H1 (cell line): ENCODE measurements around the gene PREX1. TPM values are rescaled to one million over a fixed set of nuclear protein-coding genes. Genes with fewer than 3 reads are reported as not detected.

Experiments used
- CTCF ChIA-PET: fragments of 300-600 bp; sonication (Branson Sonifier 250); formaldehyde crosslinking; loops from one replicate; lab custom pipeline; 2021; ENCODE audit not compliant: partially characterized antibody; lab: Charles Lee
- POLR2A ChIA-PET: fragments of 300-600 bp; sonication (Branson Sonifier 250); formaldehyde crosslinking; loops from one replicate; lab custom pipeline; 2021; ENCODE audit warnings: inconsistent platforms; ENCODE audit not compliant: partially characterized antibody; lab: Charles Lee
- DNase-seq, 2 experiments: peaks; one replicate each; pipeline versions ENCODE4 v3.0.0 to v3.0.0-alpha.2; 2010 to 2022; ENCODE audit warnings: low spot score in 2 of 2, low read depth in 1 of 2, mixed read lengths in 1 of 2
- FAIRE-seq: peaks from 2 replicates; lab custom pipeline; 2011; peaks lifted over from hg19 to GRCh38; lab: Jason Lieb, UNC
- H2AFZ ChIP-seq: 2 replicates; pipeline ENCODE4 v1.8.1; 2012; ENCODE audit warnings: low read length, inconsistent platforms
- H2AK5ac ChIP-seq: 2 replicates; pipeline ENCODE4 v1.6.1; 2013; ENCODE audit warnings: low read depth, low read length
- H2BK120ac ChIP-seq: replicated peaks from 2 replicates; pipeline ENCODE3; 2013; ENCODE audit warnings: low read depth, low read length, inconsistent platforms
- H2BK12ac ChIP-seq: 2 replicates; pipeline ENCODE4 v1.6.1; 2013; ENCODE audit warnings: low read depth, low read length
- H2BK15ac ChIP-seq: 2 replicates; pipeline ENCODE4 v1.6.1; 2013; ENCODE audit warnings: low read length
- H2BK20ac ChIP-seq: 2 replicates; pipeline ENCODE4 v1.6.1; 2013; ENCODE audit warnings: low read length
- H2BK5ac ChIP-seq: 2 replicates; pipeline ENCODE4 v1.6.1; 2013; ENCODE audit warnings: low read depth, low read length
- H3K14ac ChIP-seq: 2 replicates; pipeline ENCODE4 v1.6.1; 2013; ENCODE audit warnings: inconsistent platforms; ENCODE audit not compliant: insufficient read length
- H3K18ac ChIP-seq: 2 replicates; pipeline ENCODE4 v1.6.1; 2013; ENCODE audit warnings: low read length; ENCODE audit errors: extremely low read depth
- H3K23ac ChIP-seq: 2 replicates; pipeline ENCODE4 v1.6.1; 2013; ENCODE audit warnings: inconsistent platforms; ENCODE audit not compliant: insufficient read length
- H3K23me2 ChIP-seq: 2 replicates; pipeline ENCODE4 v1.6.1; 2013; ENCODE audit warnings: low read depth, low read length
- H3K27ac ChIP-seq: 2 replicates; pipeline ENCODE4 v1.6.1; 2011; ENCODE audit warnings: low read depth, low read length, inconsistent platforms
- H3K27me3 ChIP-seq, 4 experiments: replicated peaks in 1 of 4; 1 replicate in 1 of 4; 2 replicates in 3 of 4; pipeline versions ENCODE4 v1.6.1 to v1.8.1; 2011 to 2013; ENCODE audit warnings: low read length in 3 of 4, mild to moderate bottlenecking in 3 of 4, inconsistent platforms in 2 of 4, mixed read lengths in 2 of 4, moderate library complexity in 1 of 4; ENCODE audit not compliant: control insufficient read depth in 3 of 4, insufficient read depth in 3 of 4; ENCODE audit errors: extremely low read depth in 1 of 4
- H3K36me3 ChIP-seq, 4 experiments: 2 replicates each; pipeline versions ENCODE4 v1.6.1 to v1.8.1; 2011 to 2013; ENCODE audit warnings: mild to moderate bottlenecking in 4 of 4, low read length in 3 of 4, moderate library complexity in 2 of 4, control low read depth in 1 of 4, inconsistent platforms in 1 of 4; ENCODE audit not compliant: insufficient read depth in 4 of 4, control insufficient read depth in 2 of 4
- H3K4ac ChIP-seq: replicated peaks from 2 replicates; pipeline ENCODE3; 2013; ENCODE audit warnings: low read length, low read depth, mixed read lengths, inconsistent platforms; ENCODE audit not compliant: insufficient read length
- H3K4me1 ChIP-seq, 4 experiments: replicated peaks in 1 of 4; 1 replicate in 1 of 4; 2 replicates in 3 of 4; pipeline versions ENCODE4 v1.6.1 to v1.8.1; 2011 to 2013; ENCODE audit warnings: low read length in 3 of 4, inconsistent platforms in 2 of 4, mixed read lengths in 1 of 4; ENCODE audit not compliant: insufficient read depth in 4 of 4, control insufficient read depth in 3 of 4
- H3K4me2 ChIP-seq, 2 experiments: 2 replicates each; pipeline versions ENCODE4 v1.6.1 to v1.8.1; 2011 to 2013; ENCODE audit warnings: low read depth in 2 of 2, low read length in 2 of 2, control low read depth in 1 of 2, inconsistent platforms in 1 of 2, mild to moderate bottlenecking in 1 of 2; ENCODE audit not compliant: insufficient read depth in 1 of 2
- H3K4me3 ChIP-seq, 4 experiments: fragments of 200-600, 300-600 bp in 1 of 4; sonication (generic), shearing (Covaris generic), sonication (Bioruptor Twin) in 1 of 4; 2 replicates each; pipeline versions ENCODE4 v1.5.1 to v1.8.1; 2011 to 2016; ENCODE audit warnings: low read length in 4 of 4, low read depth in 3 of 4, control low read depth in 2 of 4, inconsistent platforms in 2 of 4, mild to moderate bottlenecking in 2 of 4, mixed read lengths in 1 of 4, moderate library complexity in 1 of 4; ENCODE audit not compliant: insufficient read depth in 2 of 4; ENCODE audit errors: extremely low read depth in 1 of 4
- H3K56ac ChIP-seq: replicated peaks from 2 replicates; pipeline ENCODE3; 2013; ENCODE audit warnings: low read depth, mild to moderate bottlenecking, mixed read lengths, low read length, inconsistent platforms; ENCODE audit not compliant: insufficient read length
- H3K79me1 ChIP-seq: 2 replicates; pipeline ENCODE4 v1.6.1; 2013; ENCODE audit warnings: low read depth, low read length, control low read depth
- H3K79me2 ChIP-seq, 2 experiments: 2 replicates each; pipeline versions ENCODE4 v1.6.1 to v1.8.1; 2012 to 2013; ENCODE audit warnings: low read length in 2 of 2, mild to moderate bottlenecking in 2 of 2, inconsistent platforms in 1 of 2; ENCODE audit not compliant: insufficient read depth in 2 of 2, control insufficient read depth in 1 of 2
- H3K9ac ChIP-seq, 4 experiments: replicated peaks in 1 of 4; 1 replicate in 1 of 4; 2 replicates in 3 of 4; pipeline versions ENCODE4 v1.6.1 to v1.8.1; 2011 to 2013; ENCODE audit warnings: low read depth in 3 of 4, low read length in 3 of 4, control low read depth in 2 of 4, mild to moderate bottlenecking in 2 of 4, moderate library complexity in 2 of 4, inconsistent platforms in 1 of 4; ENCODE audit errors: extremely low read depth in 1 of 4
- H3K9me3 ChIP-seq, 2 experiments: 2 replicates each; pipeline versions ENCODE4 v1.6.1 to v1.8.1; 2012 to 2013; ENCODE audit warnings: mild to moderate bottlenecking in 2 of 2, moderate library complexity in 2 of 2, control low read depth in 1 of 2, inconsistent platforms in 1 of 2, low read depth in 1 of 2, low read length in 1 of 2, mixed read lengths in 1 of 2; ENCODE audit not compliant: insufficient read depth in 2 of 2
- H4K20me1 ChIP-seq, 2 experiments: replicated peaks in 1 of 2; 2 replicates each; pipeline versions ENCODE3 to v1.8.1; 2011 to 2013; ENCODE audit warnings: inconsistent platforms in 2 of 2, low read length in 2 of 2, mild to moderate bottlenecking in 1 of 2; ENCODE audit not compliant: insufficient read depth in 2 of 2, control insufficient read depth in 1 of 2
- H4K5ac ChIP-seq: 2 replicates; pipeline ENCODE4 v1.6.1; 2013; ENCODE audit warnings: low read length, low read depth, mixed read lengths, inconsistent platforms; ENCODE audit not compliant: insufficient read length
- H4K8ac ChIP-seq: 2 replicates; pipeline ENCODE4 v1.8.0; 2013; ENCODE audit warnings: mild to moderate bottlenecking, moderate library complexity, low read length, inconsistent platforms; ENCODE audit not compliant: insufficient read depth; ENCODE audit errors: extremely low read depth
- H4K91ac ChIP-seq: replicated peaks from 2 replicates; pipeline ENCODE3; 2013; ENCODE audit warnings: low read length, mixed read lengths, inconsistent platforms; ENCODE audit not compliant: insufficient read length
- CREB1 ChIP-seq: IDR thresholded peaks from 2 replicates; pipeline ENCODE4 v1.6.1; 2012; ENCODE audit warnings: inconsistent platforms
- E2F6 ChIP-seq: IDR thresholded peaks from 2 replicates; pipeline ENCODE4 v1.6.1; 2012; ENCODE audit warnings: inconsistent platforms
- GTF2F1 ChIP-seq: IDR thresholded peaks from 2 replicates; pipeline ENCODE4 v1.6.1; 2012; ENCODE audit warnings: low read depth, low read length, improper control_type of control experiment, borderline replicate concordance
- NANOG ChIP-seq: IDR thresholded peaks from 2 replicates; pipeline ENCODE4 v1.6.1; 2011; ENCODE audit warnings: low read length, low read depth, mild to moderate bottlenecking, inconsistent platforms; ENCODE audit not compliant: insufficient read depth, poor library complexity, severe bottlenecking
- PHF8 ChIP-seq: fragments of 200-600 bp; sonication (generic); conservative IDR thresholded peaks from 2 replicates; pipeline ENCODE4 v1.7.1; 2012; ENCODE audit warnings: low read depth, mild to moderate bottlenecking, inconsistent platforms, low read length, moderate library complexity
- SUZ12 ChIP-seq: fragments of 200-600 bp; sonication (generic); IDR thresholded peaks from 2 replicates; pipeline ENCODE4 v1.6.1; 2012; ENCODE audit warnings: mild to moderate bottlenecking, inconsistent platforms, low read length, moderate library complexity, mixed read lengths
- TBP ChIP-seq: IDR thresholded peaks from 2 replicates; pipeline ENCODE4 v1.6.1; 2011; ENCODE audit warnings: low read depth, low read length, improper control_type of control experiment
- WGBS, 2 experiments: shearing (Covaris generic) in 1 of 2; methylation state at CpG; one replicate each; pipeline versions ENCODE4 v1.1.6 to v1.1.7; 2013 to 2015; ENCODE audit warnings: low lambda C conversion rate in 2 of 2, mixed read lengths in 2 of 2, inconsistent platforms in 1 of 2, low coverage in 1 of 2, missing lambda C conversion rate in 1 of 2; ENCODE audit not compliant: insufficient replicate concordance in 2 of 2, insufficient coverage in 1 of 2, insufficient read length in 1 of 2; ENCODE audit errors: extremely low coverage in 1 of 2, missing lambda C conversion rate in 1 of 2; 5-methylcytosine and 5-hydroxymethylcytosine counted together
- polyA plus RNA-seq, 7 experiments: library from polyadenylated mRNA; depleted of rRNA in 3 of 7; stranded (reverse) in 5 of 7; unstranded in 2 of 7; fragments of >200 nt in 5 of 7; fragments of 200-250 nt in 2 of 7; gene quantifications; 1 replicate in 5 of 7; 2 replicates in 1 of 7; 4 replicates in 1 of 7; pipeline versions ENCODE4 v1.2.1 to v1.2.3, GENCODE V29; 2011 to 2013; ENCODE audit warnings: missing spikeins in 2 of 7, mixed read lengths in 2 of 7
- total RNA-seq: library from RNA; stranded (reverse); fragmentation: NEBNext Ultra II Directional; extraction: Animal tissue kit (Norgen Biotek cat#: 25700); gene quantifications from 2 replicates; pipeline ENCODE4 v1.2.1, GENCODE V29; 2021

PREX1 gene
- total and polyA plus RNA-seq, 2 of the 8 experiments (the other 6 are each of a cell fraction or from before 2014, with no cell fraction given), result 10.7 to 12.8 TPM

- Histone ChIP-seq H3K4me3 (no peak overlapping the region), H2AFZ (no peak overlapping the region), H4K91ac (no peak overlapping the region), H2BK120ac (no peak overlapping the region), H3K9ac (peak overlapping the region in 1 of 4 experiments; percentile 14; a peak in 2 of 7 replicates), H3K23me2 (0 out of 2 replicates have a peak, but pooled peaks cover 2% of the 10 kb centered on the region), H3K27me3 (no peaks in the 10 kb centered on the region), H2AK5ac (no peak overlapping the region), H3K9me3 (no peaks in the 10 kb centered on the region), H2BK15ac (no peak overlapping the region), H4K5ac (no peak overlapping the region), H3K23ac (no peak overlapping the region), H3K56ac (no peak overlapping the region), H3K36me3 (no peaks in the 10 kb centered on the region), H2BK12ac (no peak overlapping the region), H3K18ac (no peak overlapping the region), H3K79me1 (no peaks in the 10 kb centered on the region; the same call in 1 of the 2 replicates), H4K20me1 (no peaks in the 10 kb centered on the region), H4K8ac (no peak overlapping the region), H2BK20ac (no peak overlapping the region; the same call in 1 of the 2 replicates), H3K4me1 (peaks cover 0 to 3% (median 3%) of the 10 kb centered on the region in 4 experiments; a peak in 4 of 7 replicates), H3K79me2 (no peaks in the 10 kb centered on the region), H3K4me2 (no peak overlapping the region), H3K14ac (no peak overlapping the region), H2BK5ac (no peak overlapping the region), H3K27ac (no peak overlapping the region), H3K4ac (no peak overlapping the region)
- FAIRE-seq (no peak), DNase-seq (no peak)
- 90% methylated on average over 14 of the region's 14 CpGs; no CpG with 5 or more reads in 1 of the 2 experiments for WGBS, 2 experiments
- CTCF ChIA-PET, result no interaction called here
- no peak for TF ChIP-seq GTF2F1
- no peak for TF ChIP-seq TBP
- no peak for TF ChIP-seq NANOG
- TF ChIP-seq PHF8, result no peak
- no peak for TF ChIP-seq SUZ12
- TF ChIP-seq E2F6, result no peak
- no peak for TF ChIP-seq CREB1
- POLR2A ChIA-PET, result no interaction called here
These were observed 11.3 kb downstream of the PREX1 start for GRCh38 chr20:48816282-48817205.
